Measurements from ENCODE around the gene ABHD15. TPM values are rescaled to one million over a fixed set of nuclear protein-coding genes. Genes with fewer than 3 reads are reported as not detected.

ABHD15 gene
- polyA plus RNA-seq, 3 donors: 3.1 to 4.6 (median 3.6) TPM

DNA sequence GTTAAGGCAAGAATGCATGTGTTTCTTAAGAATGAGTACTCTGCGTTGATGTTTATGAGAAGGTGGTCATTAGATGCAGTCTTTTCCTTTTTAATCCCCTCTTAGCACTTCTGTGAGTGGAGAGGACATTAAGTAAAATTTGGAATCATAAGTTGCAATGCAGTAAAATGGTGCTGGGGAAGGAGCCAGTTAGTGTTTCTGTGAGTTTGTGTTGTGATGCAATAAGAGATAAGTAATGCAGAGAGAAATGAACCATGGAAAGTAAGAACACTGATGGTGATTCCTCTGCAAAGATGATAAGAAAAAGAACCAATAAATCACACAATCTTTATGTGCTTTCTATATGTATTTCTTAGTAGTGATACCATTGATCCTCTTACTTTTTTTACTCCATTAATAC lies 20.0 kb downstream of the ABHD15 start:
- Histone ChIP-seq H3K4me1 (ENCODE audit: control insufficient read depth in 1 of 2, insufficient read depth in 2 of 2, low read length in 2 of 2) (no peaks in the 10 kb centered on the region), H3K27ac (ENCODE audit: low read depth in 1 of 2, low read length in 2 of 2) (no peak overlapping the region), H3K4me2 (replicated peaks; ENCODE audit: extremely low read depth, low read length, poor library complexity, severe bottlenecking) (no peak overlapping the region), H3K36me3 (replicated peaks in 1 of 2; ENCODE audit: control insufficient read depth in 1 of 2, insufficient read depth in 2 of 2, low read length in 2 of 2) (peaks cover 32 to 58% of the 10 kb centered on the region in 2 donors), H3K79me2 (ENCODE audit: insufficient read depth, low read length) (no peaks in the 10 kb centered on the region), H3K4me3 (replicated peaks in 1 of 3; ENCODE audit: low read depth in 2 of 3, low read length in 3 of 3) (no peak overlapping the region), H4K20me1 (ENCODE audit: insufficient read depth, low read length) (peaks cover 9% of the 10 kb centered on the region), H3K9ac (ENCODE audit: insufficient read depth, low read length, poor library complexity, severe bottlenecking) (no peak overlapping the region), H3K27me3 (ENCODE audit: control insufficient read depth in 2 of 2, insufficient read depth in 2 of 2, low read length in 2 of 2) (no peaks in the 10 kb centered on the region), H2AFZ (ENCODE audit: insufficient read depth, low read depth, low read length, poor library complexity, severe bottlenecking) (no peak overlapping the region), H3K9me3 (replicated peaks in 1 of 2; ENCODE audit: control insufficient read depth in 1 of 2, insufficient read depth in 1 of 2, low read length in 2 of 2) (no peaks in the 10 kb centered on the region)
- TF ChIP-seq, protein P1, sequence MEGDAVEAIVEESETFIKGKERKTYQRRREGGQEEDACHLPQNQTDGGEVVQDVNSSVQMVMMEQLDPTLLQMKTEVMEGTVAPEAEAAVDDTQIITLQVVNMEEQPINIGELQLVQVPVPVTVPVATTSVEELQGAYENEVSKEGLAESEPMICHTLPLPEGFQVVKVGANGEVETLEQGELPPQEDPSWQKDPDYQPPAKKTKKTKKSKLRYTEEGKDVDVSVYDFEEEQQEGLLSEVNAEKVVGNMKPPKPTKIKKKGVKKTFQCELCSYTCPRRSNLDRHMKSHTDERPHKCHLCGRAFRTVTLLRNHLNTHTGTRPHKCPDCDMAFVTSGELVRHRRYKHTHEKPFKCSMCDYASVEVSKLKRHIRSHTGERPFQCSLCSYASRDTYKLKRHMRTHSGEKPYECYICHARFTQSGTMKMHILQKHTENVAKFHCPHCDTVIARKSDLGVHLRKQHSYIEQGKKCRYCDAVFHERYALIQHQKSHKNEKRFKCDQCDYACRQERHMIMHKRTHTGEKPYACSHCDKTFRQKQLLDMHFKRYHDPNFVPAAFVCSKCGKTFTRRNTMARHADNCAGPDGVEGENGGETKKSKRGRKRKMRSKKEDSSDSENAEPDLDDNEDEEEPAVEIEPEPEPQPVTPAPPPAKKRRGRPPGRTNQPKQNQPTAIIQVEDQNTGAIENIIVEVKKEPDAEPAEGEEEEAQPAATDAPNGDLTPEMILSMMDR (IDR thresholded peaks at IDR 0.05): no peak
- H3K9me3 Mint-ChIP-seq: peaks cover 0 to under 1% (median 0%) of the 10 kb centered on the region in 7 donors
- H3K27me3 Mint-ChIP-seq (ENCODE audit: low read depth in 3 of 3): no peaks in the 10 kb centered on the region
- WGBS (ENCODE audit: insufficient coverage): no CpG with 5 or more reads among the region's 1 CpG
- intact Hi-C loops (cut with micrococcal nuclease): no loop called here
- H3K4me3 Mint-ChIP-seq: no peak overlapping the region
- H3K4me1 Mint-ChIP-seq: no peaks in the 10 kb centered on the region
- H3K27ac Mint-ChIP-seq: peak overlapping the region in 1 of 7 donors; percentile 53
- H3K36me3 Mint-ChIP-seq: peaks cover 35 to 51% of the 10 kb centered on the region in 2 donors
- DNase-seq: no peak

DNA sequence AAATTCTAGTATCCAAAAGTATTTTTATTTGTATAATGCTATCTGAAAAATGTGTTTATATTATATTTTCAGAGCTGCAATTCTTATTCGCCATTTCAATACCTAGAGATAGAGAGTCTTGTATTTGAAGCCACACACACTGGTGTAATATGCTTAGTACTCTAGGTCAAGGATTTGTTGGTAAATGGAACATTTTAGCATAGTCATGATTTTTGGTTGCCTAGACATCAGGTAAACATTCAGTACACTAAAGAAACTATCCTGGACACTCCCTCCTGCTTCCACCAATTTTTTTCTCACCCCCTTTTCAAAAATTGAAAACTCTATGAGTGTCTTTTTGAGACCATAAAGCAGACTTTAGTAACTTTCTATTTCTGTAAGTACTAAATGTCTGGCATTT lies 20.8 kb downstream of the ABHD15 start:
- Histone ChIP-seq H4K20me1 (ENCODE audit: insufficient read depth, low read length) (peaks cover 9% of the 10 kb centered on the region), H3K4me1 (ENCODE audit: control insufficient read depth in 1 of 2, insufficient read depth in 2 of 2, low read length in 2 of 2) (no peaks in the 10 kb centered on the region), H3K79me2 (ENCODE audit: insufficient read depth, low read length) (no peaks in the 10 kb centered on the region), H3K9ac (ENCODE audit: insufficient read depth, low read length, poor library complexity, severe bottlenecking) (no peak overlapping the region), H3K9me3 (replicated peaks in 1 of 2; ENCODE audit: control insufficient read depth in 1 of 2, insufficient read depth in 1 of 2, low read length in 2 of 2) (no peaks in the 10 kb centered on the region), H3K36me3 (replicated peaks in 1 of 2; ENCODE audit: control insufficient read depth in 1 of 2, insufficient read depth in 2 of 2, low read length in 2 of 2) (peaks cover 37 to 64% of the 10 kb centered on the region in 2 donors), H3K4me2 (replicated peaks; ENCODE audit: extremely low read depth, low read length, poor library complexity, severe bottlenecking) (no peak overlapping the region), H3K27ac (ENCODE audit: low read depth in 1 of 2, low read length in 2 of 2) (no peak overlapping the region), H3K4me3 (replicated peaks in 1 of 3; ENCODE audit: low read depth in 2 of 3, low read length in 3 of 3) (no peak overlapping the region), H3K27me3 (ENCODE audit: control insufficient read depth in 2 of 2, insufficient read depth in 2 of 2, low read length in 2 of 2) (no peaks in the 10 kb centered on the region), H2AFZ (ENCODE audit: insufficient read depth, low read depth, low read length, poor library complexity, severe bottlenecking) (no peak overlapping the region)
- Mint-ChIP-seq H3K27me3 (ENCODE audit: low read depth in 3 of 3) (no peaks in the 10 kb centered on the region), H3K9me3 (no peaks in the 10 kb centered on the region), H3K36me3 (peaks cover 38 to 53% of the 10 kb centered on the region in 2 donors), H3K27ac (no peak overlapping the region), H3K4me1 (no peaks in the 10 kb centered on the region), H3K4me3 (no peak overlapping the region)
- DNase-seq: no peak
- WGBS (ENCODE audit: insufficient coverage): no CpG with 5 or more reads among the region's 1 CpG
- intact Hi-C loops (cut with micrococcal nuclease): no loop called here
- TF ChIP-seq, protein P1 (IDR thresholded peaks at IDR 0.05): no peak
